Right lobe of liver (tissue), 6 donors: ENCODE data around the gene FRZB. TPM values are rescaled to one million over a fixed set of nuclear protein-coding genes. Genes with fewer than 3 reads are reported as not detected.

Experiments used
- ATAC-seq, 4 donors: fragments of 200-7000 bp; cut with Tn5 transposase; one replicate each; pipeline ENCODE4 v1.9.1; 2020; ENCODE audit warnings: mild to moderate bottlenecking in 4 of 4, moderate library complexity in 4 of 4
- DNase-seq, 3 donors: peaks; one replicate each; pipeline ENCODE4 v3.0.0-alpha.2; 2020
- H3K27ac ChIP-seq, 3 donors: fragments of 200-600 bp; one replicate each; pipeline ENCODE4 v1.8.0; 2022
- H3K27me3 ChIP-seq, 2 donors: fragments of 200-600 bp; one replicate each; pipeline ENCODE4 v1.8.0; 2022
- H3K36me3 ChIP-seq, 4 donors: fragments of 200-600 bp; sonication (generic) in 1 of 4; one replicate each; pipeline versions ENCODE4 v1.5.1 to v1.8.0; 2017 to 2022; ENCODE audit warnings: control low read depth in 1 of 4
- H3K4me1 ChIP-seq, 4 donors: fragments of 200-600 bp; sonication (generic) in 1 of 4; one replicate each; pipeline versions ENCODE4 v1.5.1 to v1.8.0; 2017 to 2022; ENCODE audit warnings: control low read depth in 1 of 4
- H3K4me3 ChIP-seq, 3 donors: fragments of 200-600 bp; one replicate each; pipeline ENCODE4 v1.8.0; 2022
- H3K9me3 ChIP-seq, 4 donors: fragments of 200-600 bp; sonication (generic) in 1 of 4; one replicate each; pipeline versions ENCODE4 v1.5.1 to v1.8.0; 2017 to 2022; ENCODE audit warnings: control low read depth in 1 of 4
- POLR2A ChIP-seq: fragments of 450-650 bp; IDR thresholded peaks from one replicate; pipeline ENCODE4 v1.6.1; 2017; ENCODE audit warnings: antibody characterized with exemption, mild to moderate bottlenecking
- WGBS: methylation state at CpG from one replicate; pipeline ENCODE4 v1.1.6; 2018; ENCODE audit warnings: low coverage, low lambda C conversion rate; ENCODE audit not compliant: insufficient coverage; ENCODE audit errors: missing lambda C conversion rate; 5-methylcytosine and 5-hydroxymethylcytosine counted together
- intact Hi-C, 2 donors: fragments of 100-400 bp; cut with DNase I; formaldehyde crosslinking; loops; one replicate each; pipeline versions ENCODE4 v1.11.2 to v1.14.1; 2022
- total RNA-seq, 6 experiments: library from RNA; depleted of rRNA in 2 of 6; stranded (reverse); fragments of >200 nt in 2 of 6; fragmentation: NEBNext Ultra II Directional in 3 of 6; extraction: Animal tissue kit (Norgen Biotek cat#: 25700) in 3 of 6; gene quantifications; one replicate each; pipeline versions ENCODE4 v1.1.0 to v1.2.4, GENCODE V29; 2016 to 2023
- TF ChIP-seq, protein P1 (sequence below), 4 donors: fragments of 200-600 bp in 3 of 4; fragments of 450-650 bp in 1 of 4; IDR thresholded peaks; one replicate each; pipeline versions ENCODE4 v1.5.1 to v1.8.0; 2016 to 2022; ENCODE audit warnings: antibody characterized with exemption in 4 of 4, mild to moderate bottlenecking in 2 of 4
- donor health status: DM: no; HTN: yes; CAD: no.
- donor health status: DM: no; HTN: no; CAD: no.
- donor health status: DM: no; HTN: no; CAD: no.
- donor health status: DM: no; HTN: yes; CAD: no.
- donor health status: DM: no; HTN: yes; CAD: no.

The FRZB gene
- total RNA-seq, 6 experiments from 2014 or later, result 0.14 to 0.93 (median 0.59) TPM

DNA sequence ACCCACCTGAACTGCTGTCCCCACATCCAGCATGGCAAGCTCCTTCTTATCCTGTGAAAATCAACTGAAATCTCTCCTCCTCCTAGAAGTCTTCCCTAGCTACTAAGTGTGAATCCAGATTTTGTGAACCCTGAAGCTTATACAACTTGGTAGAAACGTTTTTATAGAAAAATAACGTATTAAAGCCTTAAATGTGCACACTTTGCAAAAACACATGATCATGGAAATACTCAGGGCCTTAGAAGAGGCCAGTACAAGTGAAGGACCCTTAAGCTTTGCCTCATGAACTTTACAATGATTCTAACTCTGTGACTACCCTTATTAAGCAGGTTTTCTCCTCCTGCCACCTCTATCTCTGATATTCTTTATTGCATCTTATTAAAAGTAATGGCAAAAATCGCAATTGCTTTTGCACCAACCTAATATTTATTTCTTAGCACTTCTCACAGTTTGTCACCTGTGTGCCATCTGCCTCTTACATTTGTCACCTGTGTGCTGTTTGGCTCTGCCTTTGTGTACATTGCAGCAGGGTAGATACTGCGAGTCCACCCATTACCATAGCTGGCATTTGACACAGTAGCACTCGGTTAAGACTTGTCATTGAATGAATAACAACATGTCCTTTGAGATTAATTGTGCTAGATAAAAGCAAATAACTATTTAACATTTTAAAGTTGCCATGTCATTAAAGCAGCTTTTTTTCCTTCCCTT, 42.2 kb downstream of the FRZB start:
- no peak overlapping the region for H3K4me3 ChIP-seq
- no peaks in the 10 kb centered on the region for H3K27me3 ChIP-seq
- DNase-seq (no peak), ATAC-seq (no peak)
- TF ChIP-seq, protein P1, sequence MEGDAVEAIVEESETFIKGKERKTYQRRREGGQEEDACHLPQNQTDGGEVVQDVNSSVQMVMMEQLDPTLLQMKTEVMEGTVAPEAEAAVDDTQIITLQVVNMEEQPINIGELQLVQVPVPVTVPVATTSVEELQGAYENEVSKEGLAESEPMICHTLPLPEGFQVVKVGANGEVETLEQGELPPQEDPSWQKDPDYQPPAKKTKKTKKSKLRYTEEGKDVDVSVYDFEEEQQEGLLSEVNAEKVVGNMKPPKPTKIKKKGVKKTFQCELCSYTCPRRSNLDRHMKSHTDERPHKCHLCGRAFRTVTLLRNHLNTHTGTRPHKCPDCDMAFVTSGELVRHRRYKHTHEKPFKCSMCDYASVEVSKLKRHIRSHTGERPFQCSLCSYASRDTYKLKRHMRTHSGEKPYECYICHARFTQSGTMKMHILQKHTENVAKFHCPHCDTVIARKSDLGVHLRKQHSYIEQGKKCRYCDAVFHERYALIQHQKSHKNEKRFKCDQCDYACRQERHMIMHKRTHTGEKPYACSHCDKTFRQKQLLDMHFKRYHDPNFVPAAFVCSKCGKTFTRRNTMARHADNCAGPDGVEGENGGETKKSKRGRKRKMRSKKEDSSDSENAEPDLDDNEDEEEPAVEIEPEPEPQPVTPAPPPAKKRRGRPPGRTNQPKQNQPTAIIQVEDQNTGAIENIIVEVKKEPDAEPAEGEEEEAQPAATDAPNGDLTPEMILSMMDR (IDR thresholded peaks at IDR 0.05), result no peak
- TF ChIP-seq POLR2A, result no peak
- no peaks in the 10 kb centered on the region for H3K9me3 ChIP-seq
- H3K36me3 ChIP-seq, result no peaks in the 10 kb centered on the region
- H3K27ac ChIP-seq, result no peak overlapping the region
- intact Hi-C loops, result no loop called here
- 59% methylated on average over 5 of the region's 5 CpGs for WGBS
- no peaks in the 10 kb centered on the region for H3K4me1 ChIP-seq

DNA sequence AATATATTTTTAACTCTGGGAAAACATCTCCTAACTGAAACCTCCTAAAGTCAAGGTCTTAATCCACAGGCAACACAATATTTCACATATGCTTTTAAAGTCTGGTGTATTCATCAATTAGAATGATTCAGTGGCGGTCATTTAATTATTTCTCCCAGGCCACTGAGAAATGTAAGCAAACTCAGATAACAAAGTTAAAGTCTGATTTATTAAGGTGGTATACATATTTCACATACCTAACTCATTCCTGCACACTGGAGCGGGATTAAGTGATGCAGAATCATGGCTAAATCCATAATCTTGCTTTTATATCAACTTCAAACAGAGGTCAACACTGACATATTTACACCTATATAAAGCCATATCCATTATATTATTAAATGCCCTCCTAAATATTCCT, 43.7 kb downstream of the FRZB start:
- DNase-seq, result no peak
- intact Hi-C loops, result no loop called here
- 89% methylated on average over 2 of the region's 2 CpGs for WGBS
- no peaks in the 10 kb centered on the region for H3K27me3 ChIP-seq
- H3K36me3 ChIP-seq, result no peaks in the 10 kb centered on the region
- H3K4me3 ChIP-seq, result no peak overlapping the region
- no peak for ATAC-seq
- no peak overlapping the region for H3K27ac ChIP-seq
- no peaks in the 10 kb centered on the region for H3K9me3 ChIP-seq
- TF ChIP-seq, protein P1 (IDR thresholded peaks at IDR 0.05), result no peak
- TF ChIP-seq POLR2A, result no peak
- H3K4me1 ChIP-seq, result no peaks in the 10 kb centered on the region

DNA sequence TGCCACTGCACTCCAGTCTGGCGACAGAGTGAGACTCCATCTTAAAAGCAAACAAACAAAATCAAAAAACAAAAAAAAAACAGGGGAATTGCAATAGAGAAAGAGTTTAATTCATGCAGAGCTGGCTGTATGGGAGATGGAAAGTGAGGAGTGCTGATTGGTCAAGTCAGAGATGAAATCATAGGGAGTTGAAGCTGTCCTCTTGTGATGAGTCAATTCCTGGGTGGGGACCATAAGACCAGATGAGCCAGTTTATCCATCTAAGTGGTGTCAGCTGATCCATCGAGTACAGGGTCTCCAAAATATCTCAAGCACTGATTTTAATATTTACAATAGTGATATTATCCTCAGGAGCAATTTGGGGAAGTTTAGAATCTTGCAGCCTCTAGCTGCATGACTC, 45.3 kb downstream of the FRZB start:
- Histone ChIP-seq H3K27me3 (no peaks in the 10 kb centered on the region), H3K4me3 (no peak overlapping the region), H3K9me3 (no peaks in the 10 kb centered on the region), H3K4me1 (no peaks in the 10 kb centered on the region), H3K36me3 (no peaks in the 10 kb centered on the region), H3K27ac (no peak overlapping the region)
- WGBS, result 69% methylated on average over 2 of the region's 2 CpGs
- no peak for TF ChIP-seq POLR2A
- TF ChIP-seq, protein P1 (IDR thresholded peaks at IDR 0.05), result no peak
- ATAC-seq, result no peak
- intact Hi-C loops, result no loop called here
- DNase-seq, result no peak

DNA sequence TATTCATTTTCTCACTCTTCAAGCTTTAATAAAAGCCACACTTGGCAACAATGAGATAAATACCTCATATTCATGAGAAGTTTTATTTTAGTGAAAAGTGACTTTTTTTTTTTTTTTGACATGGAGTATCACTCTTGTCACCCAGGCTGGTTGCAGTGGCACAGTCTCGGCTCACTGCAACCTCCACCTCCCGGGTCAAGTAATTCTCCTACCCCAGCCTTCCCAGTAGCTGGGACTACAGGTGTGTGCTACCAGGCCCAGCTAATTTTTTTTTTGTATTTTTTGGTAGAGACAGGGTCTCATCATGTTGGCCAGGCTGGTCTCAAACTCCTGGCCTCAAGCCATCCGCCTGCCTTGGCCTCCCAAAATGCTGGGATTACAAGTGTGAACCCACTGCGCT, 47.0 kb downstream of the FRZB start:
- TF ChIP-seq, protein P1 (IDR thresholded peaks at IDR 0.05), result no peak
- no peak for TF ChIP-seq POLR2A
- Histone ChIP-seq H3K4me1 (no peaks in the 10 kb centered on the region), H3K4me3 (no peak overlapping the region), H3K27ac (no peak overlapping the region), H3K9me3 (no peaks in the 10 kb centered on the region), H3K36me3 (no peaks in the 10 kb centered on the region), H3K27me3 (no peaks in the 10 kb centered on the region)
- WGBS, result 93% methylated on average over 4 of the region's 4 CpGs
- ATAC-seq (no peak), DNase-seq (no peak)
- intact Hi-C loops, result no loop called here
